GM18873 (cell line): ENCODE data around the gene CLCN3.
"Not testable (repeated sequence)": the region's sequence is repeated elsewhere in the genome, so short reads cannot be mapped to it uniquely, and the experiment has no call there.

Source experiments
- ATAC-seq: cut with Tn5 transposase; IDR thresholded peaks from one replicate; pipeline ENCODE4 v1.9.1; 2021; ENCODE audit warnings: mild to moderate bottlenecking, moderate library complexity, moderate number of reproducible peaks; ENCODE audit not compliant: unreplicated experiment, low FRiP score

Gene CLCN3

GRCh38 chr4:169616846-169617245, 3.5 kb upstream of the CLCN3 start:
- no peak for ATAC-seq

- ATAC-seq = no peak
Observed at GRCh38 chr4:169617306-169617705, 3.1 kb upstream of the CLCN3 start.

DNA sequence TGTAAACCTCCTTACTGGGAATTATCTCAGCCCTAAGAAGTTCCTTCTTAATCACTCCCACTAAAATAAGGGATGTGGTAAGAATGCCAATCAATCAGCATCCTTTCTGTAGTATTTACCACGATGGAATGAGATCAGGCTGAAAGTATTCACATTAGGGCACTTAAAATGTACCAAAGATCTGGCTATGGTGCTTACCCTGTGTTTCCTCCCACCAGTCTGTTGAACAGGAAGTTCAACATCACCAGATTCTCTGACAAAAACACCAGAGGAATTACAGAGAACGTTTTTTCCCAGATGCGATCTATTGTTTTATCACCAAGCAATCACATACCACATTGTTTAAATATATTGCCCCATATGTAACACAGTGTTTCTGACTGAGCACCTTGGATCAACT, 2.1 kb upstream of the CLCN3 start:
- ATAC-seq = no peak

DNA sequence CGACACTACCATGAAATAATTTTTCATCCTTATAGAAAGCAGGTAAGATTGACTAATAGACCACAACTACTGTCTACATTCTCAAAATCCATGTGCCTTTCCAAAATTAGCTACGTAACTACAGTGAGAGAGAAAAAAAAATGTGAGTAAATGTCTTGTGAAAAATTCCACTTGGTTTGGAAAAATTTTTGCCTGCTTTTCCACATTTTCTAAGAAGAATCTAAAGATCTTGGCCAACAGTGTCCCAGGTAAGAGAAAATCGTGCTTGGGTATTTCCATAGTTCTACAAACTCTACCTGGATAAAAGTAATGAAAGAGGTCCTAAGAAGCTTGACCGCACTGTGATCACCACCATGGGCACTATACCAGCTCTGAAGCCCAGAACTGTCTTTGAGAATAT, 1.4 kb upstream of the CLCN3 start:
- ATAC-seq = no peak

DNA sequence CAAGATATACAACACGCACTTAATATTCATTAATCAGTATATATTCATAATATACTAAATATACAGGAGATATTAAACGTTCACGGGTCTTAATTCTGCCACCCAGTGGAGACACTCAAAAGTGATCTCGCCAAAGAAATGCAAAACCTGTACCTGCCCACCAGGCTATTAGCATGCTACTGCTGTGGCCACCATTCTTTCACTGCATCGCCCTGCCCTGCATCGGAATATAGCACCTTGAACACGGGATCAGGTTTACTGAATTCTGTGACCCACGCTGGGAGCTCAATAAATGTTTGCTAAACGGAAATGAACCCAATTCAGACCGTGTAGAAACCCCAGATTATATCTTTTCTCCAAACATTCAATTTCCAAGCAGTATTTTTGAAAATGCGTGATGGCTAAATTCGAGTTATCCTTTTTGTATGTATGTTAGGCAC, 840 bp upstream of the CLCN3 start:
- ATAC-seq = peak; percentile 40

- no peak for ATAC-seq
Observed at GRCh38 chr4:169620880-169621248, 486 bp downstream of the CLCN3 start.

- no peak for ATAC-seq
Observed at GRCh38 chr4:169621731-169622492, 1.5 kb downstream of the CLCN3 start.

GRCh38 chr4:169622566-169622965, 2.2 kb downstream of the CLCN3 start:
- no peak for ATAC-seq

GRCh38 chr4:169624012-169624411, 3.6 kb downstream of the CLCN3 start:
- not testable (repeated sequence) for ATAC-seq

- no peak for ATAC-seq
Observed at GRCh38 chr4:169625886-169626285, 5.5 kb downstream of the CLCN3 start.

GRCh38 chr4:169626331-169627282, 6.2 kb downstream of the CLCN3 start:
- ATAC-seq = no peak

- ATAC-seq = no peak
Observed at GRCh38 chr4:169627307-169627706, 6.9 kb downstream of the CLCN3 start.

- ATAC-seq = no peak
Observed at GRCh38 chr4:169628579-169628978, 8.2 kb downstream of the CLCN3 start.

- ATAC-seq = no peak
Observed at GRCh38 chr4:169630069-169630468, 9.7 kb downstream of the CLCN3 start.

- no peak for ATAC-seq
Observed at GRCh38 chr4:169632896-169633295, 12.5 kb downstream of the CLCN3 start.

DNA sequence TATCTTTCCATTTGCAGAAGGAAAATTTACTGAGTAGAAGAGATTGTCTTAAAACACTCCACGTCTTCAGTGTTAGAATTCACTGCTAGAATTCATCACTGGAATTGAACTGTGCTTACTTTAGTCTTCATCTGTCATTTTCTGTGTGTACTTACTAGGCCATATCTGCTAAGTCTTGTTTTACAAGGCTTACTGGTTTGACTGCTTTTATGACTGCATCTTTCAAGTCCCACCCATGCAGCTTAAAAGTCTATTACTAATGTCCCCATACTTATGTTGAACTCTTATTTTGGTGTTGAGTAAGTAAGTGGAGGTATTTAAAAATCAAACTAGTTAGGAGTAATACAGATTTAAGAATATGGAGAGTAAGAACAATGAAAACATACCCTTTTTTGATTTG, 14.6 kb downstream of the CLCN3 start:
- no peak for ATAC-seq

DNA sequence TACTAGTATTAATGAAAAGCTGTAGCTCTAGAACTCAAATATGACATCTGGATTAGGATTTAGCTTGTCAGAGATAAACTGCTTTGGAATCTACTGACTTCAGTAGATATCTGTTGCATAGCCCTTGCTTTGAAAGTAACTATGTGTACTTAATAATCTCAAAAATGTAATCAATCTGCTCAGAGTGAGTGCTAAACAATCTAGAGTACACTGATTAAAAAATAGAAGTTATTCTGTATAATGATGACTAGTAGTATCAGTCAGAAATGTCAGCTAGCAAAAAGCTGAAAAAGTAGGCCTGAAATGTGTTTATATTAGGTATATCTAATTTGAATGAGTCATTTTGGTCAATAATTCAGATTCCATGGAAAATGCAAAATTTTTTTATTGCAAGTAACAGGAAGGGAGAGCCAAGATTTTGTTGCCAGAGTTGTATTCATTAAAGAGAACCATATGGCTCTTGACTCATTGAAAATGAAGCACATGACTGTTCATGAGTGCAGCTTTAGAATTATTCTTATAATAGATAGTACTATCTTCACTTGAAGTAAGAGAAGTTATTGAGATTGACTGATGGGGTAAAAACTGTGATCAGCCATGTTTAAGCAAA, 20.0 kb downstream of the CLCN3 start:
- ATAC-seq = no peak

DNA sequence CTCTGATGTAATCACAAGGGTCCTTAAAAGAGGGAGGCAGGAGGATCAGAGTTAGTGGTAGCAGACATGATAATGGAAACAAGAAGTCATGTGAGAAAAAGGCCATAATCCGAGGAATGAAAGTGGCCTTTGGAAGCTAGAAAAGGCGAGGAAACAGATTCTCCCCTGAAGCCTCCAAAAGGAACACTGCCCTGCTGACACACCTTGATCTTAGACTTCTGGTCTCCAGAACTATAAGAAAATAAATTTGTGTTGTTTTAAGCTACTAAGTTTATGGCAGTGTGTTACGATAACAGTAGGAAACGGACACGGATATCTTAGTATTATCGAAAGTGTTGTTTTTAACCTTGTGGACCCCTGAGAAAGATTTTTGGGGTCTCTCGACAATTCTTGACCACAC, 24.4 kb downstream of the CLCN3 start:
- no peak for ATAC-seq

- no peak for ATAC-seq
Observed at GRCh38 chr4:169645627-169646026, 25.2 kb downstream of the CLCN3 start.

DNA sequence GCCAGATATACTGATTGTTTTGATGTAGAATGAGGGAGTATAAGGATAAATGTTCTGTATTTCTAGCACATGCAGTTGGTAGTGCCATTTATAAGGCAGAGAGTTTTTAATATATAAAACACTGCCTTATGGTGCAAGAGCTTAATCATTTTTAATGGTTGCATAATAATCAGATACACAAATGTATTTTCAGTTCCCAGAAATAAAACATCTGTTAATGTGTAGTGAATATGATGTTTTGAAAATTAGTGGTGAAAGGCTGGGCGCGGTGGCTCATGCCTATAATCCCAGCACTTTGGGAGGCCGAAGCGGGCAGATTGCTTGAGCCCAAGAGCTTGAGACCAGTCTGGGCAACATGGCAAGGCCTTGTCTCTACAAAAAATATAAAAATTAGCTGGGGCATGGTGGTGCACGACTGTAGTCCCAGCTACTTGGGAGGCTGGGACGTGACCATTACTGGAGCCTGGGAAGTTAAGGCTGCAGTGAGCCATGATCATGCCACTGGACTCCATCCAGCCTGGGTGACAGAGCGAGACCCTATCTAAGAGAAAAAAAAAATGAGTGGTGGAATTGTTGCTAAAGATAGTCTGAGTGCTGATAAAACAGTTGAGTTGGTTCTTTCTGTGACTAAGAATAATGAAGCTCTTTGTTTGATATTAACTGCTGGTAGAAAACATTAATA, 29.3 kb downstream of the CLCN3 start:
- no peak for ATAC-seq
